Hematopoietic multipotent progenitor cell treated with erythropoietin and hydrocortisone succinate and interleukin-3 and kit ligand, for 4 days (in vitro differentiated cells): ENCODE results near the gene B3GLCT.
A peak's percentile ranks its signal among the peaks of the same experiment; 100 is the strongest.

Experiments
- DNase-seq: peaks from one replicate; pipeline ENCODE4 v3.0.0-alpha.2; 2015

Gene B3GLCT

GRCh38 chr13:31224963-31225559 lies 25.3 kb downstream of the B3GLCT start:
- DNase-seq, result no peak

GRCh38 chr13:31225998-31226675 lies 26.4 kb downstream of the B3GLCT start:
- DNase-seq, result no peak

- no peak for DNase-seq
Observed at GRCh38 chr13:31227063-31227462, 27.3 kb downstream of the B3GLCT start.

- no peak for DNase-seq
Observed at GRCh38 chr13:31227870-31228269, 28.1 kb downstream of the B3GLCT start.

DNA sequence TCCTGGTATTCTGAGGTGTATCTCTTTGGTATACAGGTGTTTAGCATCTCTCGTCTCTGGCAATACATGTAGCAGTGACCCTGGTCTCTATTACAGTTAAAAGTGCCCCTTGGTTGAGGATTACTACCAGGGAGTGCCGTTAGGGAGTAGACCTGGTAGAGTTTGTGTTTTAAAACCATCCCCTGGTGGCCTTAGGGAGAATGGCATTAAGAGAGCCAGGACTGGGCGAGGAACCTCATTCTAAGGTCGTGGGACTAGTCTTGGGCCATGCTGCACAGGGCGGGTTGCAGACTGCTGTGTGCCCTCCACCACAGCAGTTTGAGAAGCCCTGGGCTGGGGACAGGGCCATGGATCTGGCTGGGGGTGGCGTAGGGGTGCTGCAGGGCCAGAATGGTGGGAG lies 35.0 kb downstream of the B3GLCT start:
- DNase-seq, result peak; percentile 33

GRCh38 chr13:31236211-31236786 lies 36.5 kb downstream of the B3GLCT start:
- peak; percentile 82 for DNase-seq

DNA sequence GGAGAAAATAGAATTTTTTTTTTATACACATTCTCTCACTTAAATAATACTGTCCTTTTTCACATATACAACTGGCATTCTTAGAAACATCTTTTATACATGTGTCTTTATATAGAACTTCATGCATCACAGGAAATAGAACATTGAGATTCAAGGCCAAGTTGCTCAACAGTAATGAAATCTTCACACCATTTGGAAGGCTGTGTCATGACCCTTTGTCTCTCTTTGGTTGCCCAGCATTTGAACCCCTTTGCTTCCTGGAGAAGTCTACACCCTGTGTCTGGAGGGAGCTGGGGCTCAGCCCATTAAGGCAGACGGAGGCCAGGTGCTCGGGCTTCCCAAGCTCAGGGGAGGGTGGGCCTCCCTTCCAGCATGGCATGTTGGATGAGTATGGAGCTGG lies 41.1 kb downstream of the B3GLCT start:
- DNase-seq, result no peak

GRCh38 chr13:31242367-31242766 lies 42.6 kb downstream of the B3GLCT start:
- DNase-seq, result no peak

- no peak for DNase-seq
Observed at GRCh38 chr13:31242916-31243315, 43.1 kb downstream of the B3GLCT start.

- no peak for DNase-seq
Observed at GRCh38 chr13:31245598-31246373, 46.0 kb downstream of the B3GLCT start.

DNA sequence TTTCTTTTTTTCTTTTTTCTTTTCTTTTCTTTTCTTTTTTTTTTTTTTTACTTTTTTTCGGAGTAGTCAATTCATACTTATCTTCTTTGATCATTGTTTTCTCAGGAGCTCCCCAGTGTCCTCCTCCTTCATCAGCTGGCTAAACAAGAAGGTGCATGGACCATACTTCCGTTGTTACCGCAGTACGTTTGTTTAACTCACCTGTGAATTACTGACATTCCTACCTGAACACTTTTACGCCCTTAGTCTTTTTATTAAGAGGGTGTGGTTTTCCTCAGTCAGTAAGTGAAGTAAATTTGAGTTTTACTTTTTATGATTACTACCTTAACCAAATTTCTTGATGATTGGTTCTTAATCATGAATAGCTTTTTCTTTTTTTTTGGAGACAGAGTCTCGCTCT lies 47.1 kb downstream of the B3GLCT start:
- no peak for DNase-seq

DNA sequence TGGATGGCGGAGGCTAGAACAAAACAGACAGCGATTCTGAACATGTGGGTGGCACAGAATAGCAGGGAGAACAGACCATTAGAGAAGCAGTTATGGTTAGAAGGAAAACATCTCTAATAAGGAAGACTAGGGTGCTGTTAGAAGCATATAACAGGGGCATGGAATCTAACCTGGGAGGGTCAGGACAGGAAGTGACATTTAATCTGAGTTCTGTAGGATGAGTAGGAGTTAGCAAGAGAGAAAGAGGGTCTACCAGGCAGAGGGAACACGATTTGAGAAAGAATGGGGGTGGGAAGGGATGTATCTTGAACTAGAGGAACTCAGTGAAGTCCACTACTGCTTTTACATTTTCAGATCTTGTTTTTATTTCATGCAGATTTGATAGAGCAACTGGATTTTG lies 48.6 kb downstream of the B3GLCT start:
- no peak for DNase-seq

DNA sequence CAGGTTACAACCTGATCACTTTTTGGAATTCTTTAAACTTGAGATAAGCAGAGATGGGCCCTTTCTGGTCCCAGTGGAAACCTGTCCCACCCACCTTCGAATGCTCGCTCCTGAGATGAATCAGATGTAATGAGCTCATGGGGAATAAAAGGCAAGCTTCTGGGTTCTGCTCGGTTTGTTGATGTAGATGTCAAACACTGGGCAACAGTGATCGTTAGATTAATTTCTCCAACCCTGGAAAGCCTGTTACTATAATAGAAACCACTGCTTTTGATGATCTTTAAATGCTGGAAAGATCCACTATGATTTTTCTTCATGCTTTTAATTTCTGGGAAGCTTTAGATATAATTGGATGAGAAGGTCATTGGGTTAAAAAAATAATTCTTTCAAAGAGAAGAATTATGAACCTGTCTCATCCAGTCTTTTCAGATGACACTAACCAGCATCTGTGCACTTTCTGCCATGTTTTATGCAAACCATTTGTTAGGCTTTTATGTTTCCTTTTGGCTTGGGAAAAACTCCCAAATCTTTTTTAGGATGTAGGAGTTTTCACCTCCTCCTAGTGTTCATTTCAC lies 49.3 kb downstream of the B3GLCT start:
- no peak for DNase-seq

DNA sequence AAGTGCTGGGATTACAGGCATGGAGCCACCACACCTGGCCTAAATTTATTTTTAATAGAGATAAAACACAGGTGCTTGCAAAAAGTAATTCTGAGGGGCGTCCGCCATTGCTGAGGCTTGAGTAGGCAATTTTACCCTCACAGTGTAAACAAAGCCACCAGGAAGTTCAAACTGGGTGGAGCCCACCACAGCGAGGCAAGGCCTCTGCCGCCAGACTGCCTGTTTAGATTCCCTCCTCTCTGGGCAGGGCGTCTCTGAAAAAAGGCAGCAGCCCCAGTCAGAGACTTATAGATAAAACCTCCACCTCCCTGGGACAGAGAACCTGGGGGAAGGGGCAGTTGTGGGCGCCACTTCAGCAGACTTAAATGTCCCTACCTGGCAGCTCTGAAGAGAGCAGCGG lies 50.7 kb downstream of the B3GLCT start:
- DNase-seq, result peak; percentile 40

DNA sequence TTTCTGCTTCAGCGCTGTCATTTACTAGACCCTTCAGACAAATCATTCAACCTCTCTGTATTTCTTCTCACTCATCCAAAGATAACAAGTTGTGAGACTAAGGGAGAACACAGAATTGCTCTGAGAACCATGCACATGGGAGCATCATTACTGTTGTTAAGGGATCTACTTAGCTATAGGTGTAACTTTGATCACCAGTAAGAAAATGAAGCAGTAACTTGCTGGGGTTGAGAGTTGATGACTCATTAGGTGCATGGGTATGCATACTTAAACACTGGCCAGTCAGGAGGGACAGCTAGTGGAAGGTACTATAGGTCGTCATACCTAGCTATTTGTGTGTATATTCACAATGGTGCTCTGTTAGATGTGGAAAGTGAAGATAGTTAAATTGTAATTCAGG lies 61.5 kb downstream of the B3GLCT start:
- DNase-seq, result no peak

DNA sequence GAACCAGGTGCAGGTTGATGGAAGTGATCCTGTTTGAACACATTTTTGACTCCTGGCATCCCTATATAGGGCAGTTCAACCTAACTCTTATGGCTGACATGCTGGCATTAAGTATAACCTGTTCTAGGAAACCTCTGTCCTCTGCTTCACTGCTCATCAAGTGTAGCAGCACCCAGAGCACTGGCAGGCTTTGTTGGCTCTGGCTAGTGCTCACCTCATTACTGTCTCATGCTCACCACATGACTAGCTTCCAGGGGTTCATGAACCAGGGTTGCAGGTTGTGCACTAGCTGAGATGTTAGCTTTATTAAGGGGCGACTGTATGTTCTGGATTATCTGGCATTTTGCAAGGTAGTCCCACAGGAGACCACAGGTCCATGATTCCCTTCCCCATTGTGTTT lies 63.6 kb downstream of the B3GLCT start:
- no peak for DNase-seq

DNA sequence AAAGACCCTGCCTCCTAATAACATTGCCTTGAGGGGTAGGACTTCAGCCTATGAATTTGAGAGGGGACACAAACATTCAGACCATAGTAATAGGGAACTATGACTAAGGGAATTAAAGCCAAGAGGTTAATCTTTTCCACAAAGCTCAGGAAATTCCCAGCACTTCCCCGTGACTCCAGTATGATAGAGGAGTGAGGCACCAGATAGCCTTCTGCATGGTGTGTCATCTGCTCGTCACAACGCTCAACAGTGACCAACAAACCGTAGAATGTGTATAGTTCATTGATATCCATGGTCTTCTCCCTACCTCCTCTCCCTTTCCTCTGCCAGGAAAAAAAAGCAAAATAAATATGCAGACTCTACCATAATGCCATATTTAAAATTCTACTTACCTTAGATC lies 64.4 kb downstream of the B3GLCT start:
- DNase-seq, result no peak

DNA sequence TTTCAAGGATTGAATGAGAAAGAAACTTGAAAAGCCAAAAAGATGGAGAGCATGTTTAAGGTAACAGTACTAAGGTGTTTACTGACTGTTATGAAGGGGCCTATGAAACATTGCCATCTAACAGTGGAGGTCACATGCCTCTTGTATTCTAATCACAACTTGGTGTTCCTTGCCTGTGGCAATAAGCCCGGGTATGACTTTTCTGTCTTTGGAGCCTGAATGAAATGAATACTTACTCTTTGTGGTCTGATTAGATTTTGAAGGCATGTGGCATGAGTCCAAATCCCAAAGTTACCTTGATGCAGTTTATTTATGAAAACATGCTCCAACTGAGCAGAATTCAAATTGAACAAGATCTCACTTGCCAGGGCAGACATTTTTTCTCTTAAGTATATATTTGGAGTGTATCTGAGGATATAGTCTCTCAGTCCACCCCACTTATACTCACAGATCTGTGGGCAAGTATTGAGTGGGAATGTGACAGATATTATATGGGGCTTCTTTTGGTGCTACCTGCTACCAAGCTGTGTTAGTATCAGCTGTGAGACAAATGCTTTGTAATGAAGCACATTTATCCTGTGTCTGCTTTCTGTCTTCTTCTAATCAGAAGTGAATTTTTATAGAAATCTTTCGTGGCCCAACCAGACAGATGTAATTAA lies 67.5 kb downstream of the B3GLCT start:
- DNase-seq, result no peak

DNA sequence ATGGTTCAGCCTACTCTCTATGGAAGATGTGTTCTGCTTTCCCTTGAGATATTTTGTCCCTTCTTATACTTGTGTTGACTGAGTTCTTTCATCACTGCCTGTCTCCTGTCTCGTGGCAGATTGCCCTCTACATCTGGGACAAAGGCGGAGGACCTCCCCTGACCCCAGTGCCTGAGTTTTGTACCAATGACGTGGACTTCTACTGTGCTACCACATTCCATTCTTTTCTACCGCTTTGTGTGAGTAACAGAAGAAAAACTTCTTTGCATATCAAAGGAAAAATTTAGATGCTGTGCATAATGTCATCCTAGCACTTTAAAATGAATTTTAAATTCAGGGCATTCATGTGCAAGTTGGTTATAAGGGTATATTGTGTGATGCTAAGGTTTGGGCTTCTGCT lies 74.6 kb downstream of the B3GLCT start:
- no peak for DNase-seq

DNA sequence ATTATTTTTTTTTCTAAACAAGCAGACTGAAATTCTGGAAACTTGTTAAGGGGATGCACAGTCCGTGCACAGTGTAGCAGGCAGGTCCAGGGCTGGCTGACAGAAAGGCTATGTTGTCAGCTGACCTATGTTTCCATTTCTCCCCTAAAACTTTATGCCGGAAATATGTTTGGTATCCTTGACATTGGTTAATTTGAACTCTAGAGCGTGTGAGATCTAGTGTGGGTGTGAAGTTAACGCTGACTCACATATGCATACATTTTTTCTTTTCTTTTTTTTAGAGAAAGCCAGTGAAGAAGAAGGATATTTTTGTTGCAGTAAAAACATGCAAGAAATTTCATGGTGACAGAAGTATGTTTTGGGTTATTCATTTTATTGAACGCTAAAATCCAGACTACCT lies 76.6 kb downstream of the B3GLCT start:
- DNase-seq, result no peak

- no peak for DNase-seq
Observed at GRCh38 chr13:31278869-31279268, 79.1 kb downstream of the B3GLCT start.

- no peak for DNase-seq
Observed at GRCh38 chr13:31282741-31283455, 83.1 kb downstream of the B3GLCT start.
